SK-N-DZ (cell line): ENCODE results near the gene MYO15A.

Experiments
- DNase-seq: peaks from one replicate; pipeline ENCODE4 v3.0.0-alpha.2; 2015; ENCODE audit warnings: low spot score

MYO15A gene

GRCh38 chr17:18124345-18125126 is 16.0 kb downstream of the MYO15A start:
- DNase-seq: no peak

GRCh38 chr17:18129041-18129502 is 20.5 kb downstream of the MYO15A start:
- no peak for DNase-seq

DNA sequence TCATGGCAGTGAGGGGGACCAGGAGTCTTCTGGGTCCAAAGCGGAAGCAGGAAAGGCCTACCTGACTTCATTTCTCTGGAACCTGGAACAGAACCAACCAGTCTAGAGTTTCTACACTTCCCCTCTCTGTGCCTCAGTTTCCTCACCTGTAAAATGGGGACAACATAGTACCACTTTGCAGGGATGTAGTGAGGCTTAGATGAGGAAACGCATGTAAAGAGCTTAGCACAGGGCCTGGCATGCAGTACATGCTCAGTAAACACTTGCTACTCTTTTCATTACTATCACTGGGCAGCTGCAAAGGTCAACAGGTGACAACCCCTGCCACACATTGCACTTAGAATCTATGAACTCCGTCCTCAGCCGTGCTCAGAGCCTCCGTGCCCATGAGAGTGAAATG is 24.2 kb downstream of the MYO15A start:
- DNase-seq: no peak

DNA sequence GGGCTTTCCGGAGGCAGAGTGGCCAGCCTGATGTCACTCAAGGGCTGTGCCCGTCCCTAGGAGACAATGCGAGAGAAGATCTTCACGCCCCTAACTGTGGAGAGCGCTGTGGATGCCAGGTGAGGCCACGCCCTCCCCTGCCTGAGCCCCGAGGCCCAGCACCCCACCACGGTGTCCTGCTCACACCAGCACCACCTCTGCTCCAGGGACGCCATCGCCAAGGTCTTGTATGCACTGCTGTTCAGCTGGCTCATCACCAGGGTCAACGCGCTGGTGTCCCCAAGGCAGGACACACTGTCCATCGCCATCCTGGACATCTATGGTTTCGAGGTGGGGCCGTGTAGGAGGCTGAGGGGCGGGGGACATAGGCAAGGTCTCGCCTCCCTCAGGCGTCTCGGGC is 27.8 kb downstream of the MYO15A start:
- DNase-seq: no peak

- DNase-seq: no peak
These were observed 29.7 kb downstream of the MYO15A start for GRCh38 chr17:18138065-18138749.

GRCh38 chr17:18139092-18139491 is 30.5 kb downstream of the MYO15A start:
- DNase-seq: no peak

DNA sequence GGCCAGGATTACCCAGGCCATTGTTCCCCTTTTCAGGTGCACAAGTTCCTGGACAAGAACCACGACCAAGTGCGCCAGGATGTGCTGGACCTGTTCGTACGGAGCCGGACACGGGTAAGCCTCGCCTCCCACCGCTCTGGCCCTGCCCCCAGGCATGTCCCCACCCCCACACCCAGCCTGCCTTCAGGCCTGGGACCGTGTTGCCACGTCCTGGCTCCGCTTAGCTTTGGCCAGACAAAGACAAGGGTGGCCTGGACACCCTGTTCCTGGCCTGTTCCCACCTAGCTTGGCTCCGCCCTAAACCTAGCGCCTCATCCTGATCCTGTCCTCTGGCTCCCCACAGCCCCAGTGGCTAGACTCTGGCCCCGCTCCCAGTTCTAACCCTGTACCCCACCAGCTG is 30.9 kb downstream of the MYO15A start:
- DNase-seq: no peak

DNA sequence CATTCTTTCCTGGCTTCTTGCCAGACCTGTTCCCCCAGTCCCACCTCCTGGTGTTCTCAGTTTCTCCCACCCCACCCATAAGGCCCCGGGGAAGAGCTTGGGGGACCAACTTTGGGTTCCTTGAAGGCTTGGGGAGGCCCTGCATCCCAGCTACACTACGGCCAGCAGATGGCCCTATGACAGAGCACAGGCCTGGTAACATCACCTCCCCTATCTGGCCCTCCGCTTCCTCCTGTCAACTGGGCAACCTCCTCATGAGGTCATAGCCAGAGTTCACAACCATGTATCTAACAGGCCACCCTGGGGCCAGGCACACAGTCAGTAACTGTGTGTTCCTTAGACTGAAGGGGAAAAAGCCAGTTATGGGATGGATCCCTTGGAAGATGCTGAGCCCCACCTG is 31.4 kb downstream of the MYO15A start:
- DNase-seq: peak; percentile 43

- no peak for DNase-seq
These were observed 32.1 kb downstream of the MYO15A start for GRCh38 chr17:18140648-18141047.

GRCh38 chr17:18141210-18141803 is 32.8 kb downstream of the MYO15A start:
- peak; percentile 57 for DNase-seq

GRCh38 chr17:18142417-18142816 is 33.9 kb downstream of the MYO15A start:
- no peak for DNase-seq

DNA sequence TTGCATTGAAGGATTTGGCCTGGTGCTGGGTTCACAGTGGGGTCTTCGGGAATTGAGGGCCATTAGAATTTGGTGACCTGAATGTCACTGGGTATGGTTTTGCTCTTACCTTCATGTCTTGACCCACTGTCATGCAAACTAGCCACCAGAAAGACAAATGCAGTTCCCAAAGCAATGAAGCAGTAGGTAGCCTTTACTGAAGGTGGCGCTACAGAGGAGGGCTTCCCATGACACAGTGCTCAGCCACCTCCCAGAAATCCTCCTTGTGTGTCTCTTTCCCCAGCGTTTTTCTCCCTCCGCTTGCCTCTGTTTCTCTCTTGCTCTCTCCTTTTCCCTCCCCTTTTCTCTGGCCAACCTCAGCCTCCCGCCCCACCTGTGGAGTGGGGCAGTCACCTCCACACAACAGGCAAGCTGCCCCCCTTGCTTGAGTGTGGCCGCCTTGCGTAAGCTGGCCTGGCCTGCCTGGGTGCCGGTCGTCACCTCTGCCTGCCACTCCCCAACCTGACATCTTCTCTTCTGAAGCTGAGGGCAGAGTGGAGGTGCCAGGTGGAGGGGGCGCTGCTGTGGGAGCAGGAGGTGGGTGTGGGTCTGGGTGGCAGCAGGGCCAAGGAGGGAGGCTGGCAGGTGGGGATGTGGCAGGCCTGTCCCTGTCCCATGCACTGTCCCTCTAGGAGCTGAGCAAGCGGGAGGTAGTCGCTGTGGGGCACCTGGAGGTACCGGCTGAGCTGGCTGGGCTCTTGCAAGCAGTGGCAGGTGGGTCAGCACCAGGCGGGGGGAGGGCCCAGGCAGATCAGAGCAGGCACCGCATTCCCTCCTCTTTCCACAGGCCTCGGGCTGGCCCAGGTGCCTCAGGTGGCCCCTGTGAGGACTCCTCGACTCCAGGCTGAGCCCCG is 34.7 kb downstream of the MYO15A start:
- DNase-seq: no peak

- no peak for DNase-seq
These were observed 35.7 kb downstream of the MYO15A start for GRCh38 chr17:18144261-18144660.

DNA sequence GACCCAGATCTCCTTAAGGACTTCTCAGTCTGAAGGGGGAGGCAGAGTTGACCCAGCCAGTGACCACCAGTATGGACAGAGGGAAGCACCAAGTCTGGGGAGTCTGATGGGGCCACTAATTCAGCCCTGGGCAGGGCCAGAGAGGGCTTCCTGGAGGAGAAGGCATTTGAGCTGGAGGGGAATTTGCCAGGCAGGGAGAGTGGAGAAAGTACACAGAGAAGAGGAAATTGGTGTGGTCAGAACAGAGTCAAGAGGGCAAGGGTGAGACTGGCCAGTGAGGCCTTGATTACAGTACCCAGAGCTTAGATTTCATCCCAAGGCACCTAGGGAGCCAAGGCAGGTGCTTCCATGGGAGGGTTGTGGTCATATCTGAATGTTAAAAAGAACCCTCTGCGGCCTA is 36.3 kb downstream of the MYO15A start:
- DNase-seq: no peak

DNA sequence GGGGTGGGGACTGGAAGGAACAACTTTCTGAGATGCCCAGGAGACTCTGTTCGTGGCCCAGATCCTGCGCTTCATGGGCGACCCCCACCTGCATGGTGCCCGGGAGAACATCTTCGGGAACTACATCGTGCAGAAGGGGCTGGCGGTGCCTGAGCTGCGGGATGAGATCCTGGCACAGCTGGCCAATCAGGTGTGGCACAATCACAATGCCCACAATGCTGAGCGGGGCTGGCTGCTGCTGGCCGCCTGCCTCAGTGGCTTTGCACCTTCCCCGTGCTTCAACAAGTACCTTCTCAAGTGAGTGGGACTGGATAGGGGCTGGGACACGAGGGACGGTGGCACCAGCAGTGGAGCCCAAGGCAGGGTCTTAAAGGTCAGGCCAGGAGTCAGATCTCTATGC is 37.3 kb downstream of the MYO15A start:
- no peak for DNase-seq

DNA sequence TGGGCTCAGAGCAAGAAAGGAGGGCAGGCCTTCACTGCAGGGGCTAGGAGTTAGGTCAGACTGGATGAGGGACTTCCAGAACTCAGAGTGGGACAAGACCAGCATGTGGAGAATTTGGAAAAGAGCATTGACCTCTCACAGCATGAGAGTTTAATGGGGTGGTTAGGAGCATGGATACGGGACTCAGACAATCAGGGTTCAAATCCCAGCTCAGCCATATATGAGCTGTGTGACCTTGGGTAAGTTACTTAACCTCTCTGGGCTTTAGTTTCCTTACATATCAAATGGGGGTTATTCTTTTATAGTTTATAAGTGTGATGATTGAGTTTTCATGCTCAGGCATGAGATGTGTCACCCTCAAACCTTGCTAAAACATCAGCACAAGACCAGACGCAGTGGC is 37.7 kb downstream of the MYO15A start:
- no peak for DNase-seq

DNA sequence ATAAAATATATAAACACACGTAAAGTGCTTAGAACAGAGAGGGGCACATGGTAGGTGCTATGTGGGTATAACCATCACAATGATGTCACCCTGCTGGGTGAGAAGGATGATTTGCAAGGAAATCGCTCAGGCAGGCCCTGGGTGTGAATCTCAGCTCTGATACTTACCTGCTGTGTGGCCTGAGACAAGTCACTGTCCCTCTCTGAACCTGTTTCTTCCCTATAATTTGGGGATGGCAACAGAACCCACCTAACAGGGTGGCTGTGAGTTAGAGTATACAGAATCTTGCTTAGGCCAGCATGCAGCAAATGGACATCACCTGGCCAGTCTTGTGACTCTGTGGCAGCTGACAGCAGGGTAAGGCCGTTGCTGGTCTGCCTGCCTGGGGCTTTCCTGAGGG is 38.4 kb downstream of the MYO15A start:
- DNase-seq: no peak

DNA sequence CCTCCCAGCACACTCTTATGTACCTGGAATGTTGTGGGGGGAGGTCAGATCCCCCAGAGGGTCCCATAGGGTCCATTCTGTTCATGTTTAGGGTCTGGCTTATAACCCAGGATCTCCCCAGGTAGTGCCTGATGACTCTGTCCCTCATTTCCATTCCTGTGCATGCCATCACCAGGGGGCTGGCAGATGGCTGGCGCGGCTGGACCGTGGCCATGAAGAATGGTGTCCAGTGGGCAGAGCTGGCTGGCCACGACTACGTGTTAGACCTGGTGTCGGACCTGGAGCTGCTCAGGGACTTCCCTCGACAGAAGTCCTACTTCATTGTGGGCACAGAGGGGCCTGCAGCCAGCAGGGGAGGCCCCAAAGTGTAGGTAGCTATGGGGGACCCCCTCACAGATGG is 40.0 kb downstream of the MYO15A start:
- no peak for DNase-seq

GRCh38 chr17:18151290-18151689 is 42.7 kb downstream of the MYO15A start:
- DNase-seq: no peak

GRCh38 chr17:18155179-18155578 is 46.6 kb downstream of the MYO15A start:
- DNase-seq: no peak

DNA sequence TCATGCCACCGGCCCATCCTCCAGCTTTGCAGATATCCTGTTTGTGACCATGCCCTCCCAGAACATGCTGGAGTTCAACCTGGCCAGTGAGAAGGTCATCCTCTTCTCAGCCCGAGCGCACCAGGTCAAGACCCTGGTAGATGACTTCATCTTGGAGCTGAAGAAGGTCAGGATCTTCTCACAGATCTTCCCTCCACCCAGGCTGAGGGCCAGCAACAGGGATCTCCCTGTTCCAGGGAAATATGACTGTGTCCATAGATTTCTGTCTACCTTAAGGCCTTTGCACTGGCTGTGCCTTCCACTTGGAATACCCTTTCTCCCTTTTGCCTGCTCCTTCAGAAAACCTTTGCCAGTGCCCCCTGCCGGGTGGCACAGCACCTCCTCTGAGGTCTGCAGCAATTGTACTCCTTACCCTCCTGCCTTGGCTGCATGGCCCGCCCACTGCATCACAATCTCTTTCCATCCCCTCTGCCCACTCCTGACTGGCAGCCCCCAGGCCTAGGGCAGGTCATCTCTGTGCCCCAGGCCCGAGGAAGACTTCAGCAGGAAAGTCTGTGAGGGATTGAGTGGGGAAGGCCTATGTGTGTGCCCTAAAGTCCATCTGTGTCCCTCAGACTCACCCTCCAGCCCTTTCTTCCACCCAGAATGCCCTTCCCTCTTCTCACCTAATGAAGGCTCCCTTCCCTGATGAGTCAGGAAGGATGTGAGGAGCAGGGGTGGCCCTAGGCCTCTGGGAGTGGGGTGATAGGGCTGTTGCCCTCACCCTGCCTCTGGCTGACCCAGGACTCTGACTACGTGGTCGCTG is 47.8 kb downstream of the MYO15A start:
- DNase-seq: no peak
